Measurements from ENCODE around the gene PLK3.

The PLK3 gene

GRCh38 chr1:44803062-44803311 lies 2.8 kb downstream of the PLK3 start:
- H3K36me3 ChIP-seq (ENCODE audit: low read length) = no peaks in the 10 kb centered on the region
- no peaks in the 10 kb centered on the region for H4K20me1 ChIP-seq (ENCODE audit: low read depth, low read length)
- H3K79me2 ChIP-seq (ENCODE audit: insufficient read depth, low read length) = no peaks in the 10 kb centered on the region
- H3K9me3 ChIP-seq (ENCODE audit: insufficient read depth, low read length) = no peaks in the 10 kb centered on the region
- H3K4me3 ChIP-seq (ENCODE audit: insufficient read depth, low read length, poor library complexity, severe bottlenecking) = no peak overlapping the region
- H3K27ac ChIP-seq (ENCODE audit: low read depth, low read length) = no peak overlapping the region
- H2AFZ ChIP-seq (ENCODE audit: low read depth, low read length, severe bottlenecking) = no peak overlapping the region
- no peak overlapping the region for H3K9ac ChIP-seq (ENCODE audit: low read length)
- H3F3A ChIP-seq (ENCODE audit: insufficient read depth) = peaks cover 12% of the 10 kb centered on the region; the same call in 1 of the 2 replicates
- no peak overlapping the region for H3K4me2 ChIP-seq (ENCODE audit: low read depth, low read length, poor library complexity, severe bottlenecking)
- no peak for TF ChIP-seq CTCF (IDR thresholded peaks at IDR 0.05; ENCODE audit: insufficient read depth, low read length, poor library complexity, severe bottlenecking)
- no peak for TF ChIP-seq EZH2phosphoT487 (conservative IDR thresholded peaks at IDR 0.05; ENCODE audit: low read length)
- no peaks in the 10 kb centered on the region for H3K27me3 ChIP-seq (ENCODE audit: low read length)
- H3K9me2 ChIP-seq (replicated peaks; ENCODE audit: insufficient read depth, low read length) = no peaks in the 10 kb centered on the region

DNA sequence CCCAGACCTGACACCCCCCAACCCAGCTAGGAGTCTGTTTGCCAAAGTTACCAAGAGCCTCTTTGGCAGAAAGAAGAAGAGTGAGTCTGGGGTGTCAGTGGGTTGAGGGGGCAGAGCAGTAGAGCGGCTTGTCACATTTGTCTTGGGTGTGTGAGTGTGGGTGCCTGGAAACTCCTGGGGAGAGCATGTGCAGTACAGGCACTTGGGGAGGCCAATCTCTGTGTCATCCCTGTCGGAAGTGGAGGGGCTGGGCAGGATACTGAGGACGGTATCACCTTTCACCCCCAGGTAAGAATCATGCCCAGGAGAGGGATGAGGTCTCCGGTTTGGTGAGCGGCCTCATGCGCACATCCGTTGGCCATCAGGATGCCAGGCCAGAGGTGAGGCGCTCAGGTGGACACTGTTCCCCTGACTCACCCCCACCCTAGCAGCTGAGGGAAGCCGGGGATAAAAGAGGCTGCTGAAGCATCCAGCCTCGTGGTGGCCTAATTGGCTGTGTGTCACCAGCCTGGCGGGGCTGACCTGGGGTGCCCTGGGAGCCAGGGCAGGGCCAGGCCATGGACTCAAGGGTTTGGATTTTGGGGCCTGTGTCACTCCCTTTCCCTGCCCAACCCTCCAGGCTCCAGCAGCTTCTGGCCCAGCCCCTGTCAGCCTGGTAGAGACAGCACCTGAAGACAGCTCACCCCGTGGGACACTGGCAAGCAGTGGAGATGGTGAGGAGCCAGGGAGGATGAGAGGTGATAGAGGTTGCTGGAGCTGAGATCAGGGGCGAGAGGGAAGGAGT lies 3.3 kb downstream of the PLK3 start:
- H3K9me2 ChIP-seq (replicated peaks; ENCODE audit: insufficient read depth, low read length) = no peaks in the 10 kb centered on the region
- no peak overlapping the region for H3K4me2 ChIP-seq (ENCODE audit: low read depth, low read length, poor library complexity, severe bottlenecking)
- TF ChIP-seq CTCF (IDR thresholded peaks at IDR 0.05; ENCODE audit: insufficient read depth, low read length, poor library complexity, severe bottlenecking) (no peak), EZH2phosphoT487 (conservative IDR thresholded peaks at IDR 0.05; ENCODE audit: low read length) (no peak)
- H3K4me3 ChIP-seq (ENCODE audit: insufficient read depth, low read length, poor library complexity, severe bottlenecking) = no peak overlapping the region
- H3K36me3 ChIP-seq (ENCODE audit: low read length) = no peaks in the 10 kb centered on the region
- H3K27me3 ChIP-seq (ENCODE audit: low read length) = no peaks in the 10 kb centered on the region
- H4K20me1 ChIP-seq (ENCODE audit: low read depth, low read length) = no peaks in the 10 kb centered on the region
- no peak overlapping the region for H2AFZ ChIP-seq (ENCODE audit: low read depth, low read length, severe bottlenecking)
- H3K9me3 ChIP-seq (ENCODE audit: insufficient read depth, low read length) = no peaks in the 10 kb centered on the region
- H3K79me2 ChIP-seq (ENCODE audit: insufficient read depth, low read length) = no peaks in the 10 kb centered on the region
- no peak overlapping the region for H3K27ac ChIP-seq (ENCODE audit: low read depth, low read length)
- peaks cover 10% of the 10 kb centered on the region; the same call in 1 of the 2 replicates for H3F3A ChIP-seq (ENCODE audit: insufficient read depth)
- H3K9ac ChIP-seq (ENCODE audit: low read length) = no peak overlapping the region

- Histone ChIP-seq H3K9me3 (ENCODE audit: insufficient read depth, low read length) (no peaks in the 10 kb centered on the region), H3K27me3 (ENCODE audit: low read length) (no peaks in the 10 kb centered on the region), H2AFZ (ENCODE audit: low read depth, low read length, severe bottlenecking) (no peak overlapping the region), H3K79me2 (ENCODE audit: insufficient read depth, low read length) (no peaks in the 10 kb centered on the region), H3K4me3 (ENCODE audit: insufficient read depth, low read length, poor library complexity, severe bottlenecking) (no peak overlapping the region), H3K4me2 (ENCODE audit: low read depth, low read length, poor library complexity, severe bottlenecking) (no peak overlapping the region), H3F3A (ENCODE audit: insufficient read depth) (peaks cover 9% of the 10 kb centered on the region; the same call in 1 of the 2 replicates), H3K27ac (ENCODE audit: low read depth, low read length) (no peak overlapping the region), H3K9me2 (replicated peaks; ENCODE audit: insufficient read depth, low read length) (no peaks in the 10 kb centered on the region), H3K9ac (ENCODE audit: low read length) (no peak overlapping the region), H4K20me1 (ENCODE audit: low read depth, low read length) (no peaks in the 10 kb centered on the region), H3K36me3 (ENCODE audit: low read length) (no peaks in the 10 kb centered on the region)
- TF ChIP-seq CTCF (IDR thresholded peaks at IDR 0.05; ENCODE audit: insufficient read depth, low read length, poor library complexity, severe bottlenecking) = no peak
- TF ChIP-seq EZH2phosphoT487 (conservative IDR thresholded peaks at IDR 0.05; ENCODE audit: low read length) = no peak
Observed at GRCh38 chr1:44805311-44806024, 5.3 kb downstream of the PLK3 start.

Measured in SU-DHL-6 (cell line).